CD14-positive monocyte (primary cell): ENCODE results near the gene VWA1. TPM values are rescaled to one million over a fixed set of nuclear protein-coding genes. Genes with fewer than 3 reads are reported as not detected.
A peak's percentile ranks its signal among the peaks of the same experiment; 100 is the strongest.

ENCODE experiments used
- DNase-seq, 3 donors: peaks; one replicate each; pipeline ENCODE4 v3.0.0-alpha.2; 2011 to 2022
- H2AFZ ChIP-seq: 2 replicates; pipeline ENCODE4 v1.6.0; 2012; ENCODE audit warnings: mild to moderate bottlenecking, low read depth, low read length, inconsistent platforms; ENCODE audit not compliant: insufficient read depth, poor library complexity, severe bottlenecking
- H3K27ac ChIP-seq, 2 donors: 1 replicate in 1 of 2; 2 replicates in 1 of 2; pipeline ENCODE4 v1.5.1; 2012 to 2013; ENCODE audit warnings: low read length in 2 of 2, control low read depth in 1 of 2, inconsistent platforms in 1 of 2, low read depth in 1 of 2, mild to moderate bottlenecking in 1 of 2
- H3K27me3 ChIP-seq, 2 donors: one replicate each; pipeline versions ENCODE4 v1.6.0 to v1.6.1; 2011 to 2013; ENCODE audit warnings: low read length in 2 of 2; ENCODE audit not compliant: control insufficient read depth in 2 of 2, insufficient read depth in 2 of 2
- H3K36me3 ChIP-seq, 2 donors: replicated peaks in 1 of 2; 1 replicate in 1 of 2; 2 replicates in 1 of 2; pipeline versions ENCODE4 v1.5.1 to v1.6.1; 2012 to 2013; ENCODE audit warnings: low read length in 2 of 2, control low read depth in 1 of 2, inconsistent platforms in 1 of 2, mild to moderate bottlenecking in 1 of 2; ENCODE audit not compliant: insufficient read depth in 2 of 2, control insufficient read depth in 1 of 2
- H3K4me1 ChIP-seq, 2 donors: 1 replicate in 1 of 2; 2 replicates in 1 of 2; pipeline versions ENCODE4 v1.5.1 to v1.6.1; 2012 to 2013; ENCODE audit warnings: low read length in 2 of 2, control low read depth in 1 of 2, inconsistent platforms in 1 of 2, mild to moderate bottlenecking in 1 of 2, moderate library complexity in 1 of 2; ENCODE audit not compliant: insufficient read depth in 2 of 2, control insufficient read depth in 1 of 2
- H3K4me2 ChIP-seq: replicated peaks from 2 replicates; pipeline ENCODE3; 2012; ENCODE audit warnings: low read length, moderate library complexity, mild to moderate bottlenecking; ENCODE audit not compliant: poor library complexity, severe bottlenecking; ENCODE audit errors: extremely low read depth
- H3K4me3 ChIP-seq, 3 experiments: fragments of 200-600 bp in 1 of 3; sonication (generic) in 1 of 3; replicated peaks in 1 of 3; 1 replicate in 2 of 3; 2 replicates in 1 of 3; pipeline ENCODE4 v1.5.1; 2011 to 2013; ENCODE audit warnings: low read length in 3 of 3, mild to moderate bottlenecking in 3 of 3, control low read depth in 2 of 3, low read depth in 2 of 3, inconsistent platforms in 1 of 3, moderate library complexity in 1 of 3
- H3K79me2 ChIP-seq: 2 replicates; pipeline ENCODE4 v1.6.0; 2012; ENCODE audit warnings: mild to moderate bottlenecking, control low read depth, inconsistent platforms, low read length, moderate library complexity; ENCODE audit not compliant: insufficient read depth
- H3K9ac ChIP-seq: 2 replicates; pipeline ENCODE4 v1.6.0; 2017; ENCODE audit warnings: low read length, mild to moderate bottlenecking; ENCODE audit not compliant: insufficient read depth, poor library complexity, severe bottlenecking
- H3K9me3 ChIP-seq, 2 donors: replicated peaks in 1 of 2; 1 replicate in 1 of 2; 2 replicates in 1 of 2; pipeline versions ENCODE4 v1.5.1 to v1.6.1; 2012 to 2013; ENCODE audit warnings: low read length in 2 of 2, control low read depth in 1 of 2; ENCODE audit not compliant: control insufficient read depth in 1 of 2, insufficient read depth in 1 of 2
- H4K20me1 ChIP-seq: 2 replicates; pipeline ENCODE4 v1.6.0; 2012; ENCODE audit warnings: mild to moderate bottlenecking, low read length, control low read depth, moderate library complexity; ENCODE audit not compliant: insufficient read depth
- H3K27ac Mint-ChIP-seq, 7 donors: one replicate each; pipeline ENCODE4 v1.8.0; 2020; ENCODE audit warnings: mild to moderate bottlenecking in 7 of 7, mixed read lengths in 7 of 7, moderate library complexity in 6 of 7, inconsistent platforms in 2 of 7
- H3K27me3 Mint-ChIP-seq, 3 donors: one replicate each; pipeline ENCODE4 v1.8.0; 2021 to 2022; ENCODE audit warnings: low read depth in 3 of 3, mild to moderate bottlenecking in 3 of 3, mixed read lengths in 3 of 3, moderate library complexity in 3 of 3, inconsistent platforms in 1 of 3
- H3K36me3 Mint-ChIP-seq, 2 donors: one replicate each; pipeline ENCODE4 v1.8.0; 2020; ENCODE audit warnings: mixed read lengths in 2 of 2, inconsistent platforms in 1 of 2, mild to moderate bottlenecking in 1 of 2
- H3K4me1 Mint-ChIP-seq: one replicate; pipeline ENCODE4 v1.8.0; 2020; ENCODE audit warnings: mild to moderate bottlenecking, mixed read lengths
- H3K4me3 Mint-ChIP-seq, 2 donors: one replicate each; pipeline ENCODE4 v1.8.0; 2020; ENCODE audit warnings: mild to moderate bottlenecking in 2 of 2, mixed read lengths in 2 of 2, moderate library complexity in 1 of 2
- H3K9me3 Mint-ChIP-seq, 7 donors: one replicate each; pipeline ENCODE4 v1.8.0; 2020 to 2022; ENCODE audit warnings: mixed read lengths in 7 of 7, mild to moderate bottlenecking in 6 of 7, moderate library complexity in 6 of 7, inconsistent platforms in 2 of 7
- CTCF ChIP-seq: fragments of 200-600 bp; IDR thresholded peaks from one replicate; pipeline ENCODE4 v1.8.0; 2022; ENCODE audit warnings: antibody characterized with exemption, mild to moderate bottlenecking
- WGBS: methylation state at CpG from one replicate; pipeline ENCODE4 v1.1.5; 2013; ENCODE audit warnings: missing lambda C conversion rate; ENCODE audit not compliant: insufficient coverage; 5-methylcytosine and 5-hydroxymethylcytosine counted together
- intact Hi-C, 2 donors: fragments of 100-400 bp; cut with micrococcal nuclease; formaldehyde crosslinking; loops; one replicate each; pipeline versions ENCODE4 v1.15.0 to v1.15.1; 2023
- polyA plus RNA-seq, 3 donors: library from polyadenylated mRNA; depleted of rRNA in 1 of 3; unstranded in 2 of 3; stranded (reverse) in 1 of 3; fragments of 300-500 nt in 2 of 3; fragments of >200 nt in 1 of 3; fragmentation: Illumina TruSeq in 2 of 3; gene quantifications; 1 replicate in 2 of 3; 2 replicates in 1 of 3; pipeline ENCODE4 v1.2.3, GENCODE V29; 2012 to 2021

Gene VWA1
- polyA plus RNA-seq, 3 donors, result not detected

- Mint-ChIP-seq H3K4me3 (no peak overlapping the region), H3K27me3 (peaks cover 0 to 4% (median 0%) of the 10 kb centered on the region in 3 donors), H3K4me1 (no peaks in the 10 kb centered on the region), H3K27ac (no peak overlapping the region), H3K9me3 (peaks cover 25 to 36% (median 28%) of the 10 kb centered on the region in 7 donors), H3K36me3 (peaks cover 49 to 84% of the 10 kb centered on the region in 2 donors)
- Histone ChIP-seq H3K9ac (no peak overlapping the region), H4K20me1 (no peaks in the 10 kb centered on the region), H3K4me3 (no peak overlapping the region), H3K9me3 (peaks cover 14 to 36% of the 10 kb centered on the region in 2 donors), H3K4me2 (no peak overlapping the region), H3K36me3 (peaks cover 39 to 68% of the 10 kb centered on the region in 2 donors), H3K4me1 (no peaks in the 10 kb centered on the region), H3K27me3 (no peaks in the 10 kb centered on the region), H2AFZ (no peak overlapping the region), H3K27ac (no peak overlapping the region), H3K79me2 (no peaks in the 10 kb centered on the region)
- TF ChIP-seq CTCF, result no peak
- intact Hi-C loops, result no loop called here
- no peak for DNase-seq
- 99% methylated on average over 16 of the region's 16 CpGs for WGBS
These were observed 53.7 kb downstream of the VWA1 start for GRCh38 chr1:1489231-1489630.

- intact Hi-C loops, result no loop called here
- Histone ChIP-seq H3K27ac (no peak overlapping the region), H3K27me3 (no peaks in the 10 kb centered on the region), H3K4me3 (no peak overlapping the region), H2AFZ (no peak overlapping the region), H3K36me3 (peaks cover 39 to 63% of the 10 kb centered on the region in 2 donors), H3K79me2 (no peaks in the 10 kb centered on the region), H3K9me3 (peaks cover 14 to 36% of the 10 kb centered on the region in 2 donors), H3K4me2 (no peak overlapping the region), H3K9ac (no peak overlapping the region), H4K20me1 (no peaks in the 10 kb centered on the region), H3K4me1 (no peaks in the 10 kb centered on the region)
- H3K27me3 Mint-ChIP-seq, result peaks cover 0 to 4% (median 0%) of the 10 kb centered on the region in 3 donors
- no peak for TF ChIP-seq CTCF
- no peaks in the 10 kb centered on the region for H3K4me1 Mint-ChIP-seq
- 95% methylated on average over 19 of the region's 19 CpGs for WGBS
- peaks cover 25 to 36% (median 28%) of the 10 kb centered on the region in 7 donors for H3K9me3 Mint-ChIP-seq
- no peak overlapping the region for H3K4me3 Mint-ChIP-seq
- peaks cover 49 to 85% of the 10 kb centered on the region in 2 donors for H3K36me3 Mint-ChIP-seq
- DNase-seq, result no peak
- H3K27ac Mint-ChIP-seq, result peak overlapping the region in 1 of 7 donors; percentile 62
These were observed 54.4 kb downstream of the VWA1 start for GRCh38 chr1:1489861-1490260.
